Activated CD4-positive, alpha-beta T cell treated with anti-CD3 and anti-CD28 coated beads for 36 hours (primary cell): ENCODE data around the gene FOXC2. TPM values are rescaled to one million over a fixed set of nuclear protein-coding genes. Genes with fewer than 3 reads are reported as not detected.

Experiments
- ATAC-seq: fragments of 200-7000 bp; cut with Tn5 transposase; one replicate; pipeline ENCODE4 v1.10.0; 2021; ENCODE audit warnings: mild to moderate bottlenecking, moderate library complexity
- CTCF ChIA-PET: fragments of 350-600 bp; sonication (Branson Sonifier 250); formaldehyde crosslinking; loops from one replicate; lab custom pipeline; 2021; ENCODE audit warnings: antibody characterized with exemption; lab: Charles Lee
- POLR2A ChIA-PET: fragments of 350-600 bp; sonication (Branson Sonifier 250); formaldehyde crosslinking; loops from one replicate; lab custom pipeline; 2021; ENCODE audit warnings: antibody characterized with exemption, inconsistent platforms; lab: Charles Lee
- DNase-seq: peaks from one replicate; pipeline ENCODE4 v3.0.0-alpha.2; 2020
- H3K27ac Mint-ChIP-seq: one replicate; pipeline ENCODE4 v1.8.0; 2021; ENCODE audit warnings: mixed read lengths
- H3K27me3 Mint-ChIP-seq: one replicate; pipeline ENCODE4 v1.8.0; 2021; ENCODE audit warnings: mixed read lengths
- H3K36me3 Mint-ChIP-seq: one replicate; pipeline ENCODE4 v1.8.0; 2021; ENCODE audit warnings: low read depth, mixed read lengths
- H3K4me1 Mint-ChIP-seq: one replicate; pipeline ENCODE4 v1.8.0; 2021; ENCODE audit warnings: mixed read lengths
- H3K4me3 Mint-ChIP-seq: one replicate; pipeline ENCODE4 v1.8.0; 2021; ENCODE audit warnings: mild to moderate bottlenecking, moderate library complexity, mixed read lengths
- H3K9me3 Mint-ChIP-seq: one replicate; pipeline ENCODE4 v1.8.0; 2021; ENCODE audit warnings: low read depth, mixed read lengths
- intact Hi-C, 2 experiments: fragments of 100-400 bp; cut with DNase I in 1 of 2; cut with micrococcal nuclease in 1 of 2; formaldehyde crosslinking; loops; one replicate each; pipeline versions ENCODE4 v1.14.2 to v1.15.1; 2022 to 2024; cut with DNase I, micrococcal nuclease
- total RNA-seq, 2 experiments: library from RNA; stranded (reverse); gene quantifications; one replicate each; pipeline ENCODE4 v1.2.3, GENCODE V29; 2021

Gene FOXC2
- total RNA-seq, 2 experiments from 2014 or later = not detected

GRCh38 chr16:86597126-86597879 is 30.7 kb downstream of the FOXC2 start:
- peaks cover 36% of the 10 kb centered on the region for H3K27me3 Mint-ChIP-seq

GRCh38 chr16:86597880-86598606 is 31.4 kb downstream of the FOXC2 start:
- intact Hi-C loops = no loop called here
- H3K27ac Mint-ChIP-seq = no peak overlapping the region
- no peaks in the 10 kb centered on the region for H3K9me3 Mint-ChIP-seq
- H3K36me3 Mint-ChIP-seq = no peaks in the 10 kb centered on the region
- DNase-seq = no peak
- peaks cover 36% of the 10 kb centered on the region for H3K27me3 Mint-ChIP-seq
- peaks cover 6% of the 10 kb centered on the region for H3K4me1 Mint-ChIP-seq
- H3K4me3 Mint-ChIP-seq = no peak overlapping the region
- ChIA-PET POLR2A (interaction anchor here (0.7 kb wide), 1 partner anchor 255 kb away, joined by 3 read pairs; no protein-coding TSS in a partner anchor), CTCF (no interaction called here)
- no peak for ATAC-seq

More at GRCh38 chr16:86597126-86597879, 30.7 kb downstream of the FOXC2 start:
- CTCF ChIA-PET = no interaction called here
- no peak for ATAC-seq
- H3K27ac Mint-ChIP-seq = no peak overlapping the region
- POLR2A ChIA-PET = interaction anchor here (0.7 kb wide), 1 partner anchor 256 kb away, joined by 3 read pairs; no protein-coding TSS in a partner anchor
- intact Hi-C loops = no loop called here
- H3K4me1 Mint-ChIP-seq = peaks cover 6% of the 10 kb centered on the region
- no peak overlapping the region for H3K4me3 Mint-ChIP-seq
- no peaks in the 10 kb centered on the region for H3K36me3 Mint-ChIP-seq
- no peak for DNase-seq
- no peaks in the 10 kb centered on the region for H3K9me3 Mint-ChIP-seq

- Mint-ChIP-seq H3K4me1 (no peaks in the 10 kb centered on the region), H3K27me3 (peaks cover 28% of the 10 kb centered on the region), H3K36me3 (no peaks in the 10 kb centered on the region), H3K9me3 (peaks cover under 1% of the 10 kb centered on the region), H3K4me3 (no peak overlapping the region), H3K27ac (no peak overlapping the region)
- ChIA-PET CTCF (no interaction called here), POLR2A (no interaction called here)
- DNase-seq (no peak), ATAC-seq (no peak)
- intact Hi-C loops = no loop called here
Observed at GRCh38 chr16:86598607-86599565, 32.3 kb downstream of the FOXC2 start.

GRCh38 chr16:86601356-86601755 is 34.7 kb downstream of the FOXC2 start:
- CTCF ChIA-PET = no interaction called here
- POLR2A ChIA-PET = no interaction called here
- H3K4me1 Mint-ChIP-seq = peaks cover 7% of the 10 kb centered on the region

GRCh38 chr16:86602521-86602920 is 35.9 kb downstream of the FOXC2 start:
- H3K4me1 Mint-ChIP-seq = peaks cover 7% of the 10 kb centered on the region
- H3K9me3 Mint-ChIP-seq = peaks cover 2% of the 10 kb centered on the region
- intact Hi-C loops = no loop called here
- ATAC-seq (no peak), DNase-seq (no peak)
- peaks cover 30% of the 10 kb centered on the region for H3K27me3 Mint-ChIP-seq
- no peaks in the 10 kb centered on the region for H3K36me3 Mint-ChIP-seq
- CTCF ChIA-PET = no interaction called here
- no peak overlapping the region for H3K4me3 Mint-ChIP-seq
- POLR2A ChIA-PET = no interaction called here
- H3K27ac Mint-ChIP-seq = no peak overlapping the region

More at GRCh38 chr16:86601356-86601755, 34.7 kb downstream of the FOXC2 start:
- Mint-ChIP-seq H3K4me3 (no peak overlapping the region), H3K9me3 (peaks cover 2% of the 10 kb centered on the region), H3K27ac (no peak overlapping the region), H3K36me3 (no peaks in the 10 kb centered on the region), H3K27me3 (peaks cover 27% of the 10 kb centered on the region)
- intact Hi-C loops = no loop called here
- DNase-seq (no peak), ATAC-seq (no peak)

- Mint-ChIP-seq H3K36me3 (no peaks in the 10 kb centered on the region), H3K9me3 (peaks cover 2% of the 10 kb centered on the region), H3K4me1 (peaks cover 7% of the 10 kb centered on the region), H3K27ac (no peak overlapping the region), H3K4me3 (peak overlapping the region; percentile 62), H3K27me3 (peaks cover 22% of the 10 kb centered on the region)
- DNase-seq = peak; percentile 43
- ChIA-PET POLR2A (interaction anchor here (0.8 kb wide), 1 partner anchor 280 kb away, joined by 3 read pairs; no protein-coding TSS in a partner anchor), CTCF (interaction anchor here (0.6 kb wide), 1 partner anchor 40 kb away, joined by 3 read pairs; no protein-coding TSS in a partner anchor)
- intact Hi-C loops = no loop called here
- peak; percentile 88 for ATAC-seq
Observed at GRCh38 chr16:86604436-86605193, 38.0 kb downstream of the FOXC2 start.

- Mint-ChIP-seq H3K4me3 (no peak overlapping the region), H3K9me3 (peaks cover 2% of the 10 kb centered on the region), H3K27ac (no peak overlapping the region), H3K36me3 (no peaks in the 10 kb centered on the region), H3K27me3 (peaks cover 19% of the 10 kb centered on the region), H3K4me1 (peaks cover 7% of the 10 kb centered on the region)
- intact Hi-C loops = no loop called here
- CTCF ChIA-PET = no interaction called here
- POLR2A ChIA-PET = no interaction called here
- DNase-seq = no peak
- ATAC-seq = no peak
Observed at GRCh38 chr16:86605950-86606349, 39.3 kb downstream of the FOXC2 start.

- intact Hi-C loops = no loop called here
- H3K4me3 Mint-ChIP-seq = no peak overlapping the region
- H3K27ac Mint-ChIP-seq = no peak overlapping the region
- no peaks in the 10 kb centered on the region for H3K36me3 Mint-ChIP-seq
- peaks cover 7% of the 10 kb centered on the region for H3K4me1 Mint-ChIP-seq
- ChIA-PET POLR2A (no interaction called here), CTCF (no interaction called here)
- peaks cover 16% of the 10 kb centered on the region for H3K27me3 Mint-ChIP-seq
- H3K9me3 Mint-ChIP-seq = peaks cover 2% of the 10 kb centered on the region
- no peak for DNase-seq
- ATAC-seq = no peak
Observed at GRCh38 chr16:86608301-86608747, 41.7 kb downstream of the FOXC2 start.

- Mint-ChIP-seq H3K36me3 (no peaks in the 10 kb centered on the region), H3K9me3 (no peaks in the 10 kb centered on the region), H3K27me3 (peaks cover 17% of the 10 kb centered on the region), H3K27ac (no peak overlapping the region), H3K4me3 (no peak overlapping the region), H3K4me1 (peaks cover 7% of the 10 kb centered on the region)
- ChIA-PET CTCF (interaction anchor here (0.8 kb wide), 1 partner anchor 42 kb away, joined by 5 read pairs; no protein-coding TSS in a partner anchor), POLR2A (no interaction called here)
- ATAC-seq = no peak
- intact Hi-C loops = no loop called here
- DNase-seq = no peak
Observed at GRCh38 chr16:86609115-86609514, 42.5 kb downstream of the FOXC2 start.

GRCh38 chr16:86609661-86610060 is 43.0 kb downstream of the FOXC2 start:
- ChIA-PET CTCF (interaction anchor here (0.8 kb wide), 1 partner anchor 41 kb away, joined by 5 read pairs; no protein-coding TSS in a partner anchor), POLR2A (no interaction called here)
- Mint-ChIP-seq H3K9me3 (no peaks in the 10 kb centered on the region), H3K36me3 (no peaks in the 10 kb centered on the region), H3K27ac (no peak overlapping the region), H3K4me3 (no peak overlapping the region), H3K4me1 (peaks cover 6% of the 10 kb centered on the region), H3K27me3 (peaks cover 15% of the 10 kb centered on the region)
- DNase-seq = no peak
- no peak for ATAC-seq
- intact Hi-C loops = no loop called here
